HUES6 (cell line): ENCODE data around the gene BRF1.

Experiments used
- H3K27ac ChIP-seq: 2 replicates; pipeline ENCODE4 v1.7.0; 2013; ENCODE audit warnings: low read depth, mild to moderate bottlenecking, low read length, inconsistent platforms
- H3K27me3 ChIP-seq: 2 replicates; pipeline ENCODE4 v1.6.1; 2013; ENCODE audit warnings: low read length; ENCODE audit not compliant: control insufficient read depth, insufficient read depth
- H3K36me3 ChIP-seq: 2 replicates; pipeline ENCODE4 v1.6.1; 2013; ENCODE audit warnings: low read length; ENCODE audit not compliant: control insufficient read depth, insufficient read depth
- H3K4me1 ChIP-seq: 2 replicates; pipeline ENCODE4 v1.6.1; 2013; ENCODE audit warnings: low read length; ENCODE audit not compliant: control insufficient read depth, insufficient read depth
- H3K4me3 ChIP-seq: 2 replicates; pipeline ENCODE4 v1.5.1; 2013; ENCODE audit warnings: low read depth, low read length
- H3K9ac ChIP-seq: one replicate; pipeline ENCODE4 v1.6.1; 2013; ENCODE audit warnings: mild to moderate bottlenecking, low read length
- H3K9me3 ChIP-seq: 2 replicates; pipeline ENCODE4 v1.6.1; 2013; ENCODE audit warnings: low read depth, low read length; ENCODE audit not compliant: control insufficient read depth, insufficient read depth

Gene BRF1

DNA sequence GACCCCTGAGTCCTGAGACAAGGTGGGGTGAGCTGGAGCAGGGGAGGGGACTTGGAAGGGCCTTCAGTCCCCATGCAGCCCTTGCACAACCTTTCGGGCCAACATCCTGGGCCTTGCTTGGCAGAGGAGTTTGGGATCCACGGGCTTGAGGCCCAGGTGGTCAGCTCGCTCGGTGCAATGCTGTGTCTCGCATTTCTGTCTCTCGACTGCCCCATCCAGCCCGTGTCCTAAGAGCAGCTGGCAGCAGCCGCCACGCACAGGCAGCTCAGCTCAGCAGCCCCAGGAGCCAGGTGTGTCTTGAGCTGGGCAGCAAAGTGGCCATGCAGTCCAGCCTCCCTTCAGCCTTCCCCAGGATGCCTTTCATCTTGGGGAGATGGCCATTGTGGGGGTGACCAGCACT lies 24.5 kb upstream of the BRF1 start:
- no peak overlapping the region for H3K9ac ChIP-seq
- H3K4me1 ChIP-seq = peaks cover 63% of the 10 kb centered on the region

DNA sequence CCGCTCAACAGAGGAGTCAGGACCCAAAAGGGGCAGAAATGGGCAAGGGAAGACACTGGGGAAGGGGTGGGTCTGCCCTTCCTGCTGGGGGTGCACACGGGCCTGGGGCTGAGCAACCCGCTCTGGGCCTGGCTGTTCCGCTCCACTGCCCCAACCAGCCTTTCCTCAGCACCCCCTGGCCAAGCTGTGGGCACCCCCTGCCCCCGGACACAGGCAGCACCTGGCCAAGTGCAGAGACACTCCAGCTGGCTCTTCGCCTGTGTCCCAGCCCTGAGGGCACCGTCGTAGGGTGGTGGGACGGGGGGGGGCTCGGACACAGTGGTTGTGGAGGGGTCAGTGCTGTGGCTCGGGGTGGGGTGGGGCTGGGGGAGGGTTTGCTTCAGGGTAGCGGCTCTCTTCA lies 24.1 kb upstream of the BRF1 start:
- no peaks in the 10 kb centered on the region for H3K36me3 ChIP-seq
- no peak overlapping the region for H3K4me3 ChIP-seq
- H3K4me1 ChIP-seq = peaks cover 60% of the 10 kb centered on the region
- no peak overlapping the region; the same call in 1 of the 2 replicates for H3K27ac ChIP-seq
- H3K9ac ChIP-seq = no peak overlapping the region
- H3K27me3 ChIP-seq = no peaks in the 10 kb centered on the region
- no peaks in the 10 kb centered on the region for H3K9me3 ChIP-seq

More for the DNA sequence above, 24.5 kb upstream of the BRF1 start:
- no peak overlapping the region for H3K27ac ChIP-seq
- no peak overlapping the region for H3K4me3 ChIP-seq
- H3K9me3 ChIP-seq = no peaks in the 10 kb centered on the region
- no peaks in the 10 kb centered on the region for H3K27me3 ChIP-seq
- H3K36me3 ChIP-seq = no peaks in the 10 kb centered on the region

DNA sequence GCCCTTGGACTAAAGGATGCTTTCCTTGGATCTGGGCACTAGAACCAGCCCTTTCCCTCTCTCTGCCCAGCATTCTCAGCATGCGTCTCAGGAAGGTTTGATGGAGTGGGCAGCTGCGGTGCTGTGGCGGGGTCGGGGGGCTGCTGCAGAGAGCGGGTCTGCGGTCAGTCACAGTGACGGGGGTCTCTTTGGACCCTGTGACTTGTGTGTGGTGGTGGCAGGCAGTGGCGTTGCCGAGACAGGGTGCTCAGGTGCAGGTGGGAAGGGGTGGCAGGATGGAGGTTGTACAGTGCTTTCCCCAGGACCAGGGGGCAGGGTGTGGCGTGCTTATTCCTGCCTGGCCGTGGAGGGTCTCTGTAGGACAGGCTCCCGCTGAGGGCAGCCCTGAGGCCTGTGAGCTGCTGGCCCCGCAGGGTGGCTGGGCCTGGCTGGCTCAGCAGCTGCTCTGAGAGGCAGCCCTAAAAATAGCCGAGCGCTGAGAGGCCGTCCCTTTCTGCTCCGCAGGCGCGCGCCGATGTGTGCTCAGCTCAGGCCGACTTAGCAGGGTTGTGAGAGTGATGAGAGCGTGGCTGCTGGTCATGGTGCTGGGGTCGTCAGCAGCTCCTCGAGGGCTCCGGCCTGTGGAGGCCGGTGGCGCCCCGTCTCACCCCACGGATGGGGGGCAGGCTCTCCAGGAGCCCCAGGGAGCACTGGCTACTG lies 23.4 kb upstream of the BRF1 start:
- H3K36me3 ChIP-seq = no peaks in the 10 kb centered on the region
- H3K9me3 ChIP-seq = 0 out of 2 replicates have a peak, but pooled peaks cover 2% of the 10 kb centered on the region
- H3K4me3 ChIP-seq = no peak overlapping the region
- H3K27ac ChIP-seq = no peak overlapping the region; the same call in 1 of the 2 replicates
- H3K27me3 ChIP-seq = no peaks in the 10 kb centered on the region
- H3K9ac ChIP-seq = no peak overlapping the region
- peaks cover 60% of the 10 kb centered on the region for H3K4me1 ChIP-seq

DNA sequence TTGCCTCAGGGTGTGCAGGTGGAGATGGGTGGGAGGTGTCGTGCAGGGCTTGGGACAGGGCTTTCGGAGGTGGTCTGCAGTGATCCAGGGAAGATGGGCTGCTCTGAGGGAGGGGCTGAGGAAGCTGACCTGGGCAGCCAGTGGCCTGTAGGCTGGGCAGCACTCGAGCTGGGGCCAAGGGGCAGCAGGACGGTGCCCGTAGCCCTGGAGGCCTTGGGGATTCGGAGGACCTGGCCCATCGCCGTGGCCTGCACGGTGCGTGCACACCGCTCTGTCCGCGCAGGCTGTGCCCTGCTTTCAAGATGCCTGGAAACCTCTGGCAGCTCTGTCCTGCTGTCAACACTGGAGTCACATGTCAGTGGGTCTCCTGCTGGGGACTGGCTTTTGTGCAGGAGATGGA lies 22.9 kb upstream of the BRF1 start:
- H3K4me3 ChIP-seq = no peak overlapping the region
- H3K9me3 ChIP-seq = 0 out of 2 replicates have a peak, but pooled peaks cover 2% of the 10 kb centered on the region
- no peak overlapping the region for H3K27ac ChIP-seq
- no peaks in the 10 kb centered on the region for H3K36me3 ChIP-seq
- no peaks in the 10 kb centered on the region for H3K27me3 ChIP-seq
- H3K9ac ChIP-seq = no peak overlapping the region
- peaks cover 57% of the 10 kb centered on the region for H3K4me1 ChIP-seq

DNA sequence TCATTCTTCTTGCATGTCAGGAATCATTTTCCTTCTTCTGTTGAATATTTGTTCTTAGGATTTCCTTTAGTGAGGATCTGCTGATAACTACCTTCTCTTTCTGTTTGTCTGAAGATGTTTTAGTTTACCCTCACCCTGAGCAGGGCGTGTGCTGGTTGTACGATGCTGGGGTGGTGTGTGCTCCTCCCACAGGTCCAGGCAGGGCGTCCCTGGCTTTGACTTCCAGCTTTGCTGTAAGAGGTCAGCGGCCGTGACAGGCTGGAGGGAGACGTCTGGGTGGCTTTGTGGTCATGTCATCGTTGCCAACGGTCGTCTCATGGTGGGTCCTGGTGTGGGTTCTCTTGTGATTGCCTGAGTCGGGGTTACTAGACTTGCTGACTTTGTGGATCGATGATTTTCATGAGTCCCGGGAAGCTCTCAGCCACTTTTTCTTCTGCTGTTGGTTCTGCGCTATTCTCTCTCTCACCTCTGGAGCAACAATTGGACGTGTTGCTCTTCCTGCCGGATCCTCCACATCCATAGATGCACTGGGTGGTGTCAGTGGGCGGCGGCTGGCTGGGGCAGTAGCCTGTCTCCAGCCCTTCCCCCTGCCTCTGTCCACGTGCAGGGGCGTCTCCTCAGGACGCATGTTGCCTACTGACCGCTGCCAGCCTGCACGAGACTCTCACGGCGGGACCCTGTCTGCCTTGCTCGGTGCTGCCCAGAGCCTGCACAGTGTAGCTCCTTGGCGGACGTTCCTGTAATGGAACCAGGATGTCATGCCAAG lies 22.2 kb upstream of the BRF1 start:
- no peaks in the 10 kb centered on the region for H3K36me3 ChIP-seq
- no peaks in the 10 kb centered on the region for H3K27me3 ChIP-seq
- no peak overlapping the region for H3K27ac ChIP-seq
- H3K9me3 ChIP-seq = 0 out of 2 replicates have a peak, but pooled peaks cover 2% of the 10 kb centered on the region
- H3K4me3 ChIP-seq = no peak overlapping the region
- peaks cover 50% of the 10 kb centered on the region for H3K4me1 ChIP-seq
- no peak overlapping the region for H3K9ac ChIP-seq

DNA sequence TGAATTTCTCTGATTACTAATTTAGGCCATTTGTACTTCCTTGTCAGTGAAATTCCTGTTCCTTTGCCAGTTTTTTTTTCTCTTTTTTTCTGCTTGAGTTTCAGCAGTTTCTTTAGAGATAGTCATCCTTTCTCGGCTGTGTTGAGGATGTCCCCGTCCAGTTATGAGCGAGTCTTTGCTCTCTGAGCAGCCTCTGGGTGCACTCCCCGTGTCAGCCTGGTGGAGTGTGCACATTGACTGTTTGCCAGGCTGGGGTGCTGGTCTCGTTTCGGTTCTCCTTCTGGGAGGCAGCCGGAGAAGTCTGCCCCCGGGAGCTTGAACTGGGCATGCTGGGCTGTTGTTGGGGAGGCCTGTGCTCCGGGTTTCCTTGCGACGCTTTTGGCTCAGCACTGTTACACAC lies 16.7 kb upstream of the BRF1 start:
- Histone ChIP-seq H3K4me3 (no peak overlapping the region), H3K9ac (no peak overlapping the region), H3K9me3 (0 out of 2 replicates have a peak, but pooled peaks cover 2% of the 10 kb centered on the region), H3K27ac (no peak overlapping the region), H3K4me1 (peaks cover 17% of the 10 kb centered on the region), H3K36me3 (no peaks in the 10 kb centered on the region), H3K27me3 (peaks cover 13% of the 10 kb centered on the region; the same call in 1 of the 2 replicates)

DNA sequence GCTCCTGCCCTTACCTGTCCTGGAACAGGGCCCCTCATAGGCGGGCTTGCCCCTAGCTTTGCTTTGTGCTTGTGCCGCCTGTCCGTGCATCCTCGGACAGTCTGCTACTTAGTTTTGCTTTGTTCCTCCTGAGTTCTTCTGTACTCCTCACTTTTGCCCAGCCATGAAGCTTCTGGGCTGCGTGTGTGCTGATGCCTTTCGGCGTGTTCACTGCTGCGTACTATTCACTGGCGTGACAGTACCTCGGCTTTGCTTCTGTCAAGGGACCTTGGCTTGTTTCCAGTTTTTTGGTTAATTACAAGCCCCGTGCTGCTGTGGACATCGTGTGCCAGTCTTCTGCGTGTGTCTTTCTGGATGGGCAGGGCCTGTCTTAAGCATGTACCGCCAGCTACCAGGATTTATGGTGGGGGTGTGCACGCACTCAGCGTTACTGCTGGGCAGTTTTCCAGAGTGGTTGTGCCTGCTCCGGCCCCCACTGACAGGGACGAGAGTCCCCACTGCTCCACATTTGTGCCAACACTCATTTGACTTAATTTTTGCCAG lies 16.2 kb upstream of the BRF1 start:
- no peak overlapping the region for H3K4me3 ChIP-seq
- no peak overlapping the region for H3K27ac ChIP-seq
- peaks cover 13% of the 10 kb centered on the region; the same call in 1 of the 2 replicates for H3K27me3 ChIP-seq
- 0 out of 2 replicates have a peak, but pooled peaks cover 2% of the 10 kb centered on the region for H3K9me3 ChIP-seq
- no peaks in the 10 kb centered on the region for H3K36me3 ChIP-seq
- H3K4me1 ChIP-seq = peaks cover 21% of the 10 kb centered on the region
- no peak overlapping the region for H3K9ac ChIP-seq

DNA sequence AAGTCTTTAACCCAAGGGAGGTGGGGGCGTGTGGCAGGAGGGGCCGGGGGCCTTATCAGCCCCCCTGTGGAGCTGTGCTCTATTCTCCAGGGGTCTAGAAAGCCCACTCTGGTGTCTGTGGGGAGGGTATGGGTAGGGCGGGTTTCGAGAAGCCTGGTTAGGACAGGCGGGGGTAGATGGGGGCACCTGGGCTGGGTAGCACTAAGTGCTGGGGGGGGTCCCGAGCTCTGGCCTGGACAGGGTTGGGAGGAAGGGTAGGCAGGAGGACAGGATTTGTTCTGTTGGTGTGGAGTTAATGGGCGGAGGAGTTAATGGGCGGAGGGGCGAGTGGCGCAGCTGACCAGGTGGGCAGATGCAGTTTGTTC lies 15.8 kb upstream of the BRF1 start:
- Histone ChIP-seq H3K4me1 (peaks cover 26% of the 10 kb centered on the region), H3K9ac (no peak overlapping the region), H3K27me3 (peaks cover 13% of the 10 kb centered on the region; the same call in 1 of the 2 replicates), H3K4me3 (no peak overlapping the region), H3K9me3 (0 out of 2 replicates have a peak, but pooled peaks cover 2% of the 10 kb centered on the region), H3K27ac (no peak overlapping the region), H3K36me3 (no peaks in the 10 kb centered on the region)

DNA sequence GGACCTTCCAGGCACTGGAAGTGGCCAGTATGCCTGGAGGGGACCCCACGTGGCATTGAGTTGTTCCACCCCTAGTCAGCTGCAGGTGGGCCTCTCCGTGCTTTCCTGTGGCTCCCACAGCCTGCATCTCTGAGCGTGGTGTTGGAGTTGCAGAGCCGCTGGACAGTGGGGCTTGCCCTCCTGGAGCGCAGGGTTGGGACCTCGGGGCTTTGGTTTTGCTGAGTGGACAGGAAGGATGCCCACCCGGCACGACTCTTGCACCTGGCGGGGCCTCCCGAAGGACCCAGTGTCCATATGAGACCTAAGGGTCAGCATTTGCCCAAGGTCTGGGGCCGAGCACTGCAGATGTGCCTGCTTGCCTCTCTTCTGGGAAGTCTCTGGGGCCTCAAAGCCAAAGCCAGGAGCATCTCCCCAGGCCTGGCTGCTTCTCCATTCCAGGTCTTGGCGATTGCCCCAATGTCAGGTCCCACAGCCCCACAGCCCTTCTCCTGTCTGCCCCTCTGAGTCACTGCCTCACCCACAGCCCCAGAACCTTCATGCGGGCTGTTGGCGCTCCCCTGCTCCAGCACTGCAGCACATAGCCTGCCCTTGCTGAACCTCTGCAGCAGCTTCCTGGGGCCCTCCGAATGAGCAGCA lies 15.3 kb upstream of the BRF1 start:
- peaks cover 13% of the 10 kb centered on the region; the same call in 1 of the 2 replicates for H3K27me3 ChIP-seq
- H3K9ac ChIP-seq = no peak overlapping the region
- 0 out of 2 replicates have a peak, but pooled peaks cover 2% of the 10 kb centered on the region for H3K9me3 ChIP-seq
- H3K36me3 ChIP-seq = no peaks in the 10 kb centered on the region
- peak overlapping the region; percentile 95 for H3K4me3 ChIP-seq
- H3K27ac ChIP-seq = no peak overlapping the region
- H3K4me1 ChIP-seq = peaks cover 27% of the 10 kb centered on the region

DNA sequence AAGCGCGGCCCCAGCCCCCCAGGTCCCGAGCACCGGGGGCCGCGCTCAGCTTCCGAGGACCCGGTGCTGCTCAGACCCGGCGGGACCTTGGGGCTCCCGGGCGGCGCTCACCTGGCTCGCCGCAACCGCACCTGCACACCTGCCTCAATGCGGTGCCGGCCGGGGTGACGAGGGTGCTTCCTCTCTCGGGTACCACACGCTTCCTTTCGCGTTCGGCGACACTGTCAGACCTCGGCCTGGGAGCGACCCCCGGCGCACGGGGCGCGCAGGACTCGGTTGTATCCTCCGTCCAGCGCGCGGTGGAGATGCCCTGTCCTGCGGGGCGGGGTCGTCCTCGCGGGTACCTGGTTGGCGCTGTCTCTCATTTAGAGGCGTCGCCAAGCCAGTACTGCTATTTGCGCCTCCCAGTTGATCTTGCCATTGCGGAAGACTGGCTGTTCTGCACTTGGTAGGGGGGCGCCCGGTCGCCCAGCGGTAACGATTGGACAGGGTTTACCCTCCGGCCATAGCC lies 14.5 kb upstream of the BRF1 start:
- Histone ChIP-seq H3K9me3 (0 out of 2 replicates have a peak, but pooled peaks cover 2% of the 10 kb centered on the region), H3K27ac (no peak overlapping the region), H3K36me3 (no peaks in the 10 kb centered on the region), H3K27me3 (peaks cover 13% of the 10 kb centered on the region; the same call in 1 of the 2 replicates), H3K4me3 (peak overlapping the region; percentile 95), H3K4me1 (peaks cover 27% of the 10 kb centered on the region), H3K9ac (peak overlapping the region; percentile 38)
